GM18951 (cell line): Measurements from ENCODE around the gene CTLA4.
"Not testable (repeated sequence)": the region's sequence is repeated elsewhere in the genome, so short reads cannot be mapped to it uniquely, and the experiment has no call there.

Experiments used
- POLR2A ChIP-seq: IDR thresholded peaks from 4 replicates; pipeline ENCODE4 v1.6.1; 2011; ENCODE audit warnings: mild to moderate bottlenecking; ENCODE audit not compliant: insufficient read length, insufficient read depth; ENCODE audit errors: extremely low read depth
- in situ Hi-C: fragments of 300-500 bp; cut with MboI; formaldehyde crosslinking; loops from one replicate; pipeline ENCODE4 v1.12.0; 2022; ENCODE audit warnings: low sequenced_read_pairs, mixed read lengths, inconsistent platforms; ENCODE audit not compliant: unreplicated experiment

Gene CTLA4

GRCh38 chr2:203870941-203871340, 3.4 kb downstream of the CTLA4 start:
- no peak for TF ChIP-seq POLR2A
- in situ Hi-C loops, result no loop called here

- in situ Hi-C loops, result no loop called here
- no peak for TF ChIP-seq POLR2A
These were observed 3.9 kb downstream of the CTLA4 start for GRCh38 chr2:203871371-203871983.

- no peak for TF ChIP-seq POLR2A
- in situ Hi-C loops, result no loop called here
These were observed 5.9 kb downstream of the CTLA4 start for GRCh38 chr2:203873461-203873860.

GRCh38 chr2:203873921-203874631, 6.5 kb downstream of the CTLA4 start:
- in situ Hi-C loops, result no loop called here
- TF ChIP-seq POLR2A, result no peak

GRCh38 chr2:203875471-203875870, 7.9 kb downstream of the CTLA4 start:
- no peak for TF ChIP-seq POLR2A
- in situ Hi-C loops, result no loop called here

- TF ChIP-seq POLR2A, result no peak
- in situ Hi-C loops, result no loop called here
These were observed 8.8 kb downstream of the CTLA4 start for GRCh38 chr2:203876328-203876727.

GRCh38 chr2:203878063-203878462, 10.5 kb downstream of the CTLA4 start:
- in situ Hi-C loops, result no loop called here

GRCh38 chr2:203880557-203881125, 13.1 kb downstream of the CTLA4 start:
- in situ Hi-C loops, result no loop called here
- no peak for TF ChIP-seq POLR2A

More at GRCh38 chr2:203878063-203878462, 10.5 kb downstream of the CTLA4 start:
- no peak for TF ChIP-seq POLR2A

- in situ Hi-C loops, result not testable (repeated sequence)
These were observed 13.6 kb downstream of the CTLA4 start for GRCh38 chr2:203881185-203881584.

GRCh38 chr2:203882551-203882950, 15.0 kb downstream of the CTLA4 start:
- no peak for TF ChIP-seq POLR2A
- in situ Hi-C loops, result no loop called here

- in situ Hi-C loops, result no loop called here
- no peak for TF ChIP-seq POLR2A
These were observed 19.1 kb downstream of the CTLA4 start for GRCh38 chr2:203886661-203887151.

- no peak for TF ChIP-seq POLR2A
- in situ Hi-C loops, result no loop called here
These were observed 20.1 kb downstream of the CTLA4 start for GRCh38 chr2:203887677-203888076.

GRCh38 chr2:203889542-203889941, 22.0 kb downstream of the CTLA4 start:
- TF ChIP-seq POLR2A, result no peak
- in situ Hi-C loops, result no loop called here

GRCh38 chr2:203889944-203890343, 22.4 kb downstream of the CTLA4 start:
- in situ Hi-C loops, result no loop called here

More at GRCh38 chr2:203889944-203890343, 22.4 kb downstream of the CTLA4 start:
- no peak for TF ChIP-seq POLR2A
